Measurements from ENCODE around the gene KBTBD4. TPM values are rescaled to one million over a fixed set of nuclear protein-coding genes. Genes with fewer than 3 reads are reported as not detected.
A peak's percentile ranks its signal among the peaks of the same experiment; 100 is the strongest.

The KBTBD4 gene
- total RNA-seq, 4 donors from 2014 or later: 18.4 to 32.2 (median 21.2) TPM

GRCh38 chr11:47616726-47617416, 38.1 kb upstream of the KBTBD4 start:
- Histone ChIP-seq H3K9me3 (no peaks in the 10 kb centered on the region), H3K36me3 (peaks cover 32% of the 10 kb centered on the region), H3K4me3 (no peak overlapping the region), H3K27ac (no peak overlapping the region), H3K4me1 (peaks cover 9% of the 10 kb centered on the region), H3K27me3 (no peaks in the 10 kb centered on the region)
- DNase-seq (ENCODE audit: low spot score in 2 of 2): peak in 1 of 2 donors; percentile 59
- WGBS: 82% methylated on average over 10 of the region's 10 CpGs
- TF ChIP-seq POLR2AphosphoS5 (IDR thresholded peaks at IDR 0.05): no peak
- TF ChIP-seq, protein P1, sequence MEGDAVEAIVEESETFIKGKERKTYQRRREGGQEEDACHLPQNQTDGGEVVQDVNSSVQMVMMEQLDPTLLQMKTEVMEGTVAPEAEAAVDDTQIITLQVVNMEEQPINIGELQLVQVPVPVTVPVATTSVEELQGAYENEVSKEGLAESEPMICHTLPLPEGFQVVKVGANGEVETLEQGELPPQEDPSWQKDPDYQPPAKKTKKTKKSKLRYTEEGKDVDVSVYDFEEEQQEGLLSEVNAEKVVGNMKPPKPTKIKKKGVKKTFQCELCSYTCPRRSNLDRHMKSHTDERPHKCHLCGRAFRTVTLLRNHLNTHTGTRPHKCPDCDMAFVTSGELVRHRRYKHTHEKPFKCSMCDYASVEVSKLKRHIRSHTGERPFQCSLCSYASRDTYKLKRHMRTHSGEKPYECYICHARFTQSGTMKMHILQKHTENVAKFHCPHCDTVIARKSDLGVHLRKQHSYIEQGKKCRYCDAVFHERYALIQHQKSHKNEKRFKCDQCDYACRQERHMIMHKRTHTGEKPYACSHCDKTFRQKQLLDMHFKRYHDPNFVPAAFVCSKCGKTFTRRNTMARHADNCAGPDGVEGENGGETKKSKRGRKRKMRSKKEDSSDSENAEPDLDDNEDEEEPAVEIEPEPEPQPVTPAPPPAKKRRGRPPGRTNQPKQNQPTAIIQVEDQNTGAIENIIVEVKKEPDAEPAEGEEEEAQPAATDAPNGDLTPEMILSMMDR (IDR thresholded peaks at IDR 0.05): peak; percentile 39 to 53

- no peak overlapping the region for H3K4me3 ChIP-seq
- TF ChIP-seq EP300 (IDR thresholded peaks at IDR 0.05): no peak
- TF ChIP-seq POLR2A (IDR thresholded peaks at IDR 0.05): no peak
- H3K27me3 ChIP-seq: no peaks in the 10 kb centered on the region
- H3K4me1 ChIP-seq: peaks cover 19% of the 10 kb centered on the region
- H3K27ac ChIP-seq: no peak overlapping the region
- DNase-seq (ENCODE audit: low spot score in 2 of 2): no peak
- peaks cover 17% of the 10 kb centered on the region for H3K36me3 ChIP-seq
- no peaks in the 10 kb centered on the region for H3K9me3 ChIP-seq
Observed at GRCh38 chr11:47615249-47615648, 36.5 kb upstream of the KBTBD4 start.

DNA sequence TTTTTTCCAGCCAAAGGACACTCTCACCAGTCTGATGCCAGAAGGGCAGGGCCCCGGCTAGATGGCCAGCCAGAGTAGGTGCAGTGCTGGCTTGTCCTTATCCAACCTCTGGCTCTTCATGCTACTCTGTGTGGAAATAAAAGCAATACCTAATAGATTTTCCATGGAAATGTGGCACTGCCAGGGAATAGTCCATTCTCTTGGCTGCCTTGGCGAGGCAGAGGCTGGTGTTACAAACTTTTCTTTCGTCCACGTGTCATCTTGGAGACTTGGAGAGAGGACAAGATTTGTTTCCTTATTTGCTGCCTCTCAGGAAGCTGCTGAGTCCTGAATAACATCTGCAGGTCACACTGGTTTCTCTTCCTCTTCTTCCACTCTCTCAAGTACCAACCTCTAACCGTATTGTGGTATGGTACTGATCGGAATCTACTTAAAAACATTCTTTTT, 32.6 kb upstream of the KBTBD4 start:
- DNase-seq (ENCODE audit: low spot score in 2 of 2): peak in 1 of 2 donors; percentile 32
- Histone ChIP-seq H3K27ac (no peak overlapping the region), H3K36me3 (peaks cover 5% of the 10 kb centered on the region), H3K27me3 (no peaks in the 10 kb centered on the region), H3K4me1 (peaks cover 20% of the 10 kb centered on the region), H3K4me3 (no peak overlapping the region), H3K9me3 (no peaks in the 10 kb centered on the region)
- WGBS: 51% methylated on average over 6 of the region's 6 CpGs
- TF ChIP-seq, protein P1 (IDR thresholded peaks at IDR 0.05): no peak
- no peak for TF ChIP-seq EP300 (IDR thresholded peaks at IDR 0.05)
- TF ChIP-seq POLR2A (IDR thresholded peaks at IDR 0.05): no peak
- no peak for TF ChIP-seq POLR2AphosphoS5 (IDR thresholded peaks at IDR 0.05)

DNA sequence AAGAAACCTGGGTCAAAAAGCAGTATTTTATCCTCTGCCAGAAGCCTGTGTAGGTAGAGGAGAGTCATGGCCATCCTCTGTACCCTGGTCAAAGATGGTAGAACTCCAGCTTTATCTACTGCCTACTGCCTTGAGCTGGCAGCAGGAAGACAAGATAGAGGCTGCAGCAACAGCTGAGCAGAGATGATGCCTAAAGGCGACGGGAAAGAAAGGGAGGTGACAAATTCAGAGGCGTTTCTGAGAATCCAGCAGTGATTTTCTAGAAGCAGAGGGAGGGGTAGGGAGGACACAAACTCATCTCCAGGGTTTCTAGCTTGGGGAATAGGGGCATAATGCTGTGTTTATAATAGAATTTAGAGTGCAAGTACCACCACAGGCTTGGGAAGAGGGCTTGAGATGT, 30.9 kb upstream of the KBTBD4 start:
- H3K27ac ChIP-seq: no peak overlapping the region
- H3K36me3 ChIP-seq: peaks cover 5% of the 10 kb centered on the region
- peaks cover 20% of the 10 kb centered on the region for H3K4me1 ChIP-seq
- H3K4me3 ChIP-seq: no peak overlapping the region
- TF ChIP-seq, protein P1 (IDR thresholded peaks at IDR 0.05): no peak
- TF ChIP-seq POLR2A (IDR thresholded peaks at IDR 0.05) (no peak), EP300 (IDR thresholded peaks at IDR 0.05) (no peak), POLR2AphosphoS5 (IDR thresholded peaks at IDR 0.05) (no peak)
- WGBS: 51% methylated on average over 3 of the region's 3 CpGs
- H3K9me3 ChIP-seq: no peaks in the 10 kb centered on the region
- DNase-seq (ENCODE audit: low spot score in 2 of 2): peak in 1 of 2 donors; percentile 12
- no peaks in the 10 kb centered on the region for H3K27me3 ChIP-seq

- 60% methylated on average over 7 of the region's 7 CpGs for WGBS
- Histone ChIP-seq H3K36me3 (peaks cover 5% of the 10 kb centered on the region), H3K4me1 (peaks cover 20% of the 10 kb centered on the region), H3K27me3 (no peaks in the 10 kb centered on the region), H3K9me3 (no peaks in the 10 kb centered on the region), H3K27ac (peak overlapping the region; percentile 29), H3K4me3 (no peak overlapping the region)
- peak; percentile 57 to 80 for DNase-seq (ENCODE audit: low spot score in 2 of 2)
- TF ChIP-seq, protein P1 (IDR thresholded peaks at IDR 0.05): no peak
- TF ChIP-seq EP300 (IDR thresholded peaks at IDR 0.05) (no peak), POLR2A (IDR thresholded peaks at IDR 0.05) (no peak), POLR2AphosphoS5 (IDR thresholded peaks at IDR 0.05) (no peak)
Observed at GRCh38 chr11:47607380-47607779, 28.6 kb upstream of the KBTBD4 start.

Data from suprapubic skin (tissue), 4 donors.